Suprapubic skin (tissue), 4 donors: Measurements from ENCODE around the gene BIRC2.

ENCODE experiments used
- CTCF ChIP-seq, 2 donors: fragments of 200-600 bp in 1 of 2; fragments of 450-650 bp in 1 of 2; sonication (generic) in 1 of 2; IDR thresholded peaks; one replicate each; pipeline ENCODE4 v1.5.1; 2016 to 2019; ENCODE audit warnings: antibody characterized with exemption in 2 of 2, mild to moderate bottlenecking in 1 of 2, moderate library complexity in 1 of 2
- EP300 ChIP-seq: sonication (generic); formaldehyde crosslinking; IDR thresholded peaks from one replicate; pipeline ENCODE4 v1.6.1; 2017; ENCODE audit warnings: antibody characterized with exemption
- POLR2A ChIP-seq, 2 donors: fragments of 450-650 bp; IDR thresholded peaks; one replicate each; pipeline ENCODE4 v1.6.1; 2017; ENCODE audit warnings: antibody characterized with exemption in 2 of 2, mild to moderate bottlenecking in 2 of 2, moderate library complexity in 2 of 2
- POLR2AphosphoS5 ChIP-seq, 3 donors: sonication (generic); formaldehyde crosslinking; IDR thresholded peaks; one replicate each; pipeline ENCODE4 v1.6.1; 2017; ENCODE audit warnings: antibody characterized with exemption in 3 of 3

- TF ChIP-seq POLR2A (IDR thresholded peaks at IDR 0.05) (no peak), CTCF (IDR thresholded peaks at IDR 0.05) (no peak), EP300 (no peak), POLR2AphosphoS5 (IDR thresholded peaks at IDR 0.05) (no peak)
These were observed 53.6 kb downstream of the BIRC2 start for GRCh38 chr11:102400603-102401002.
